HepG2 (cell line): Measurements from ENCODE around the gene SPTBN4. TPM values are rescaled to one million over a fixed set of nuclear protein-coding genes. Genes with fewer than 3 reads are reported as not detected.
A peak's percentile ranks its signal among the peaks of the same experiment; 100 is the strongest.

Experiments used
- AHR ChIP-seq: IDR thresholded peaks from 2 replicates; pipeline ENCODE4 v1.6.1; 2018; ENCODE audit warnings: missing genetic modification reagents, missing compliant biosample characterization
- ERF ChIP-seq: IDR thresholded peaks from 2 replicates; pipeline ENCODE4 v1.6.1; 2018; ENCODE audit warnings: missing biosample characterization, missing genetic modification reagents
- ETV5 ChIP-seq: IDR thresholded peaks from 2 replicates; pipeline ENCODE4 v1.6.1; 2018; ENCODE audit warnings: missing biosample characterization, missing genetic modification reagents, inconsistent platforms, borderline replicate concordance
- HNRNPK ChIP-seq: fragments of 200-400 bp; formaldehyde crosslinking; IDR thresholded peaks from 2 replicates; pipeline ENCODE4 v1.6.1; 2018; ENCODE audit warnings: low read length, low read depth, moderate library complexity, mild to moderate bottlenecking; ENCODE audit not compliant: poor library complexity, severe bottlenecking
- KDM6A ChIP-seq: IDR thresholded peaks from 2 replicates; pipeline ENCODE4 v1.6.1; 2016; ENCODE audit warnings: low read depth
- MAFG ChIP-seq: sonication (generic); formaldehyde crosslinking; IDR thresholded peaks from 2 replicates; pipeline ENCODE4 v1.5.1; 2020; ENCODE audit warnings: mild to moderate bottlenecking, missing genetic modification reagents
- NAIF1 ChIP-seq: sonication (generic); formaldehyde crosslinking; IDR thresholded peaks from 2 replicates; pipeline ENCODE4 v1.5.0; 2020; ENCODE audit warnings: mild to moderate bottlenecking, missing genetic modification reagents, borderline replicate concordance
- POLR2A ChIP-seq, 2 experiments: IDR thresholded peaks; 2 replicates each; pipeline ENCODE4 v1.6.1; 2011; ENCODE audit warnings: low read depth in 2 of 2, low read length in 2 of 2, mild to moderate bottlenecking in 1 of 2, moderate library complexity in 1 of 2; ENCODE audit not compliant: insufficient read depth in 1 of 2
- RFX1 ChIP-seq: fragments of 450-650 bp; IDR thresholded peaks from 2 replicates; pipeline ENCODE4 v1.6.1; 2017
- SIN3A ChIP-seq: IDR thresholded peaks from 2 replicates; pipeline ENCODE4 v1.6.1; 2011; ENCODE audit warnings: low read depth, mild to moderate bottlenecking, control low read depth, low read length, borderline replicate concordance
- SMC3 ChIP-seq: IDR thresholded peaks from 2 replicates; pipeline ENCODE4 v1.6.1; 2011; ENCODE audit warnings: low read length, improper control_type of control experiment
- TAF1 ChIP-seq: sonication (generic); formaldehyde crosslinking; IDR thresholded peaks from 2 replicates; pipeline ENCODE4 v1.4.0; 2020; ENCODE audit warnings: missing genetic modification reagents
- TGIF2 ChIP-seq: IDR thresholded peaks from 2 replicates; pipeline ENCODE4 v1.6.1; 2016; ENCODE audit warnings: control low read depth, missing compliant biosample characterization
- ZMYM3 ChIP-seq: sonication (generic); formaldehyde crosslinking; IDR thresholded peaks from 2 replicates; pipeline ENCODE4 v1.5.1; 2020; ENCODE audit warnings: mild to moderate bottlenecking, missing genetic modification reagents
- ZNF136 ChIP-seq: sonication (generic); formaldehyde crosslinking; IDR thresholded peaks from 2 replicates; pipeline ENCODE4 v1.8.1; 2022; ENCODE audit warnings: low read depth, mild to moderate bottlenecking, moderate library complexity, missing genetic modification reagents
- ZNF232 ChIP-seq: sonication (generic); formaldehyde crosslinking; IDR thresholded peaks from 2 replicates; pipeline ENCODE4 v1.4.0; 2020; ENCODE audit warnings: missing genetic modification reagents, borderline replicate concordance
- ZNF317 ChIP-seq: sonication (generic); formaldehyde crosslinking; IDR thresholded peaks from 2 replicates; pipeline ENCODE4 v1.5.0; 2020; ENCODE audit warnings: mild to moderate bottlenecking, missing genetic modification reagents
- ZNF33A ChIP-seq: sonication (generic); formaldehyde crosslinking; IDR thresholded peaks from 2 replicates; pipeline ENCODE4 v1.5.1; 2020; ENCODE audit warnings: missing genetic modification reagents, mild to moderate bottlenecking, moderate library complexity, borderline replicate concordance
- ZNF460 ChIP-seq: sonication (generic); formaldehyde crosslinking; IDR thresholded peaks from 2 replicates; pipeline ENCODE4 v1.5.1; 2020; ENCODE audit warnings: missing genetic modification reagents, mild to moderate bottlenecking, borderline replicate concordance
- ZNF468 ChIP-seq: sonication (generic); formaldehyde crosslinking; IDR thresholded peaks from 2 replicates; pipeline ENCODE4 v1.8.0; 2022; ENCODE audit warnings: mild to moderate bottlenecking, moderate library complexity, missing genetic modification reagents
- ZNF672 ChIP-seq: sonication (generic); formaldehyde crosslinking; IDR thresholded peaks from 2 replicates; pipeline ENCODE4 v1.8.1; 2022; ENCODE audit warnings: missing genetic modification reagents
- ZSCAN9 ChIP-seq: IDR thresholded peaks from 2 replicates; pipeline ENCODE4 v1.6.1; 2016; ENCODE audit warnings: borderline replicate concordance
- polyA plus RNA-seq, 8 experiments: library from polyadenylated mRNA; depleted of rRNA in 3 of 8; stranded (reverse) in 7 of 8; unstranded in 1 of 8; fragments of >200 nt; fragmentation: Illumina TruSeq in 4 of 8; extraction: Trizol in 4 of 8; gene quantifications; 2 replicates each; pipeline versions ENCODE4 v1.2.1 to v1.2.3, GENCODE V29; 2011 to 2016; ENCODE audit warnings: low read depth in 4 of 8, missing spikeins in 1 of 8, mixed read lengths in 1 of 8; ENCODE audit not compliant: insufficient read depth in 1 of 8
- total RNA-seq, 5 experiments: library from RNA; depleted of rRNA; stranded (reverse); fragments of >200 nt; fragmentation: Illumina TruSeq; extraction: Trizol; gene quantifications; 2 replicates each; pipeline ENCODE4 v1.2.3, GENCODE V29; 2016; ENCODE audit warnings: low read depth in 1 of 5
- TF ChIP-seq, protein P1 (sequence below), 2 experiments: sonication (generic) in 1 of 2; formaldehyde crosslinking in 1 of 2; IDR thresholded peaks; 2 replicates each; pipeline versions ENCODE4 v1.4.0 to v1.6.1; 2018 to 2020; ENCODE audit warnings: missing genetic modification reagents in 2 of 2, borderline replicate concordance in 1 of 2, low read depth in 1 of 2, mild to moderate bottlenecking in 1 of 2, missing biosample characterization in 1 of 2
- TF ChIP-seq, protein P2 (sequence below): sonication (generic); formaldehyde crosslinking; IDR thresholded peaks from 2 replicates; pipeline ENCODE4 v1.4.0; 2020; ENCODE audit warnings: missing genetic modification reagents, borderline replicate concordance
- TF ChIP-seq, protein P3 (sequence below): sonication (generic); formaldehyde crosslinking; IDR thresholded peaks from 2 replicates; pipeline ENCODE4 v1.4.0; 2020; ENCODE audit warnings: mild to moderate bottlenecking, missing genetic modification reagents, borderline replicate concordance
- TF ChIP-seq, protein P4 (sequence below): sonication (generic); formaldehyde crosslinking; IDR thresholded peaks from 2 replicates; pipeline ENCODE4 v1.5.1; 2020; ENCODE audit warnings: missing genetic modification reagents, mild to moderate bottlenecking, borderline replicate concordance

SPTBN4 gene
- total and polyA plus RNA-seq, 2 of the 13 experiments (the other 11 are each of a cell fraction or from before 2014, with no cell fraction given): 0.11 TPM

DNA sequence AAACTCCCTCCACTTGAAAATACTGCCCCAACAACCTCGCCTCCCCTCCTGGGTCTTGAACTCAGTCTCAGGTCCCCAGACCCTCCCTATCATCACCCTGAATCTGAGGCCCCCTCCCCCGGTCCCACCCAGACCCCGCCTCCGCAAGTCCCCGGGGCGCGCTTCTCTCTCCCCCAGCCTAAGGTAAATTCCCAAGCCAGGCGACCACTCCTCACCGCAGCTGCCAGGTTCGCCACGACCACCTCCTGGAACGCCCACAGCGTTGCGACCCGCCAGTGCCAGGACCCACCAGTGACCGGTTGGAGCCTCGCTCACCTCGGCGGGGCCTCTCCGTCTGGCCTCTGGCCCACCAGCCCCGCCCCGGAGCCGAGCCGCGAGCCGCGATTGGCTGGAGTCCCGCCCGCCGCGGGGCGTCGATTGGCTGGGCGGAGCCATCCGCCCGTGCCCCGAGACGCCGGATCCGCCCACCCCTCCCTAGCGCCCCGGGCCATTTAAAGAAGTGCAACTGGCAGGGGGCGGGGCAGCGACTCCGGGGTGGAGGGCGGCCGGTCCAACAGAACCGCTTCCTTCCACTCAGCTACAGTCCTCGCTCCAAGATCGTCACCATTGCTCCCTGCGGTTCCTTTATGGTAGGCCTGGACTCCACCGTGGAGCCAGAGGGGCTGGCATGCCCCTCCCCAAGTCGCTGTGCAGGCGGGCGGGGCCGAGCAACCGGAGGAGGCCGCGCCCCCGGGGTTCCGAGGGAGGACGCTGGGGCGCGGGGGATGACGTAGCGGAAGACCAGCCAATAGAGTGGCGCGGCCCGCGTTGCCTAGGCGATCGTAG is 22.6 kb upstream of the SPTBN4 start, which contains the start of gene SERTAD3 (continued):
- TF ChIP-seq AHR (CRISPR knock-in tag): no peak
- TF ChIP-seq TAF1 (CRISPR knock-in tag): peak; percentile 90
- TF ChIP-seq ZSCAN9: no peak
- TF ChIP-seq POLR2A (IDR thresholded peaks at IDR 0.05; ENCODE audit: insufficient read depth in 1 of 2, low read depth in 2 of 2, low read length in 2 of 2): peak; percentile 87 to 97
- TF ChIP-seq ZNF672: no peak
- TF ChIP-seq, protein P1, sequence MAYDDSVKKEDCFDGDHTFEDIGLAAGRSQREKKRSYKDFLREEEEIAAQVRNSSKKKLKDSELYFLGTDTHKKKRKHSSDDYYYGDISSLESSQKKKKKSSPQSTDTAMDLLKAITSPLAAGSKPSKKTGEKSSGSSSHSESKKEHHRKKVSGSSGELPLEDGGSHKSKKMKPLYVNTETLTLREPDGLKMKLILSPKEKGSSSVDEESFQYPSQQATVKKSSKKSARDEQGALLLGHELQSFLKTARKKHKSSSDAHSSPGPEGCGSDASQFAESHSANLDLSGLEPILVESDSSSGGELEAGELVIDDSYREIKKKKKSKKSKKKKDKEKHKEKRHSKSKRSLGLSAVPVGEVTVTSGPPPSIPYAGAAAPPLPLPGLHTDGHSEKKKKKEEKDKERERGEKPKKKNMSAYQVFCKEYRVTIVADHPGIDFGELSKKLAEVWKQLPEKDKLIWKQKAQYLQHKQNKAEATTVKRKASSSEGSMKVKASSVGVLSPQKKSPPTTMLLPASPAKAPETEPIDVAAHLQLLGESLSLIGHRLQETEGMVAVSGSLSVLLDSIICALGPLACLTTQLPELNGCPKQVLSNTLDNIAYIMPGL (CRISPR knock-in tag; IDR thresholded peaks at IDR 0.05; ENCODE audit: borderline replicate concordance in 1 of 2, low read depth in 1 of 2): peak in 1 of 2 experiments; percentile 59; a peak in 2 of 4 replicates
- TF ChIP-seq KDM6A (CRISPR knock-in tag): no peak
- no peak for TF ChIP-seq ZNF460
- no peak for TF ChIP-seq NAIF1 (CRISPR knock-in tag)
- peak; percentile 20; the same call in 1 of the 2 replicates for TF ChIP-seq TGIF2 (CRISPR knock-in tag)
- no peak for TF ChIP-seq ZNF33A (CRISPR knock-in tag)
- TF ChIP-seq RFX1: peak; percentile 86
- 0 out of 2 replicates have a peak, but pooled peaks have one; percentile 4 for TF ChIP-seq ZMYM3 (CRISPR knock-in tag)
- TF ChIP-seq, protein P2, sequence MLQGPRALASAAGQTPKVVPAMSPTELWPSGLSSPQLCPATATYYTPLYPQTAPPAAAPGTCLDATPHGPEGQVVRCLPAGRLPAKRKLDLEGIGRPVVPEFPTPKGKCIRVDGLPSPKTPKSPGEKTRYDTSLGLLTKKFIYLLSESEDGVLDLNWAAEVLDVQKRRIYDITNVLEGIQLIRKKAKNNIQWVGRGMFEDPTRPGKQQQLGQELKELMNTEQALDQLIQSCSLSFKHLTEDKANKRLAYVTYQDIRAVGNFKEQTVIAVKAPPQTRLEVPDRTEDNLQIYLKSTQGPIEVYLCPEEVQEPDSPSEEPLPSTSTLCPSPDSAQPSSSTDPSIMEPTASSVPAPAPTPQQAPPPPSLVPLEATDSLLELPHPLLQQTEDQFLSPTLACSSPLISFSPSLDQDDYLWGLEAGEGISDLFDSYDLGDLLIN: no peak
- TF ChIP-seq SMC3: no peak
- TF ChIP-seq ZNF468 (CRISPR knock-in tag): no peak
- no peak; the same call in 1 of the 2 replicates for TF ChIP-seq ETV5 (CRISPR knock-in tag)
- TF ChIP-seq MAFG (CRISPR knock-in tag): no peak
- 0 out of 2 replicates have a peak, but pooled peaks have one; percentile 42 for TF ChIP-seq ZNF317 (CRISPR knock-in tag)
- TF ChIP-seq ZNF136: peak; percentile 86; the same call in 1 of the 2 replicates
- TF ChIP-seq, protein P3, sequence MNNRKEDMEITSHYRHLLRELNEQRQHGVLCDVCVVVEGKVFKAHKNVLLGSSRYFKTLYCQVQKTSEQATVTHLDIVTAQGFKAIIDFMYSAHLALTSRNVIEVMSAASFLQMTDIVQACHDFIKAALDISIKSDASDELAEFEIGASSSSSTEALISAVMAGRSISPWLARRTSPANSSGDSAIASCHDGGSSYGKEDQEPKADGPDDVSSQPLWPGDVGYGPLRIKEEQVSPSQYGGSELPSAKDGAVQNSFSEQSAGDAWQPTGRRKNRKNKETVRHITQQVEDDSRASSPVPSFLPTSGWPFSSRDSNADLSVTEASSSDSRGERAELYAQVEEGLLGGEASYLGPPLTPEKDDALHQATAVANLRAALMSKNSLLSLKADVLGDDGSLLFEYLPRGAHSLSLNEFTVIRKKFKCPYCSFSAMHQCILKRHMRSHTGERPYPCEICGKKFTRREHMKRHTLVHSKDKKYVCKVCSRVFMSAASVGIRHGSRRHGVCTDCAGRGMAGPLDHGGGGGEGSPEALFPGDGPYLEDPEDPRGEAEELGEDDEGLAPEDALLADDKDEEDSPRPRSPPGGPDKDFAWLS (CRISPR knock-in tag): no peak
- TF ChIP-seq SIN3A: peak; percentile 79; the same call in 1 of the 2 replicates
- TF ChIP-seq, protein P4, sequence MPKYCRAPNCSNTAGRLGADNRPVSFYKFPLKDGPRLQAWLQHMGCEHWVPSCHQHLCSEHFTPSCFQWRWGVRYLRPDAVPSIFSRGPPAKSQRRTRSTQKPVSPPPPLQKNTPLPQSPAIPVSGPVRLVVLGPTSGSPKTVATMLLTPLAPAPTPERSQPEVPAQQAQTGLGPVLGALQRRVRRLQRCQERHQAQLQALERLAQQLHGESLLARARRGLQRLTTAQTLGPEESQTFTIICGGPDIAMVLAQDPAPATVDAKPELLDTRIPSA (CRISPR knock-in tag): no peak
- TF ChIP-seq ERF (CRISPR knock-in tag): peak; percentile 60; the same call in 1 of the 2 replicates
- no peak for TF ChIP-seq HNRNPK
- TF ChIP-seq ZNF232 (CRISPR knock-in tag): no peak
